HG03060 (cell line): ENCODE data around the gene EIF1B.
"Not testable (repeated sequence)": the region's sequence is repeated elsewhere in the genome, so short reads cannot be mapped to it uniquely, and the experiment has no call there.

Experiments
- ATAC-seq: cut with Tn5 transposase; IDR thresholded peaks from one replicate; pipeline ENCODE4 v1.9.1; 2021; ENCODE audit warnings: low read depth, moderate number of reproducible peaks; ENCODE audit not compliant: unreplicated experiment

The EIF1B gene

GRCh38 chr3:40309418-40309924 is at the start of gene EIF1B:
TSS of gene EIF1B (plus strand) at chr3:40309707. CDS start at chr3:40309942, 235 bp downstream.
- ATAC-seq = peak; percentile 95

- no peak for ATAC-seq
Observed at GRCh38 chr3:40262331-40262730, 47.2 kb upstream of the EIF1B start.

- ATAC-seq = no peak
Observed at GRCh38 chr3:40264451-40264850, 45.1 kb upstream of the EIF1B start.

GRCh38 chr3:40265181-40265580 is 44.3 kb upstream of the EIF1B start:
- ATAC-seq = no peak

- no peak for ATAC-seq
Observed at GRCh38 chr3:40267937-40268724, 41.4 kb upstream of the EIF1B start.

GRCh38 chr3:40268802-40269524 is 40.5 kb upstream of the EIF1B start:
- no peak for ATAC-seq

GRCh38 chr3:40278791-40279190 is 30.7 kb upstream of the EIF1B start:
- ATAC-seq = no peak

GRCh38 chr3:40281995-40282394 is 27.5 kb upstream of the EIF1B start:
- ATAC-seq = no peak

GRCh38 chr3:40283057-40283456 is 26.4 kb upstream of the EIF1B start:
- ATAC-seq = not testable (repeated sequence)

- ATAC-seq = no peak
Observed at GRCh38 chr3:40287248-40287647, 22.3 kb upstream of the EIF1B start.

GRCh38 chr3:40290396-40290795 is 19.1 kb upstream of the EIF1B start:
- ATAC-seq = no peak

- ATAC-seq = no peak
Observed at GRCh38 chr3:40291471-40291870, 18.0 kb upstream of the EIF1B start.

- no peak for ATAC-seq
Observed at GRCh38 chr3:40292637-40293349, 16.7 kb upstream of the EIF1B start.

- no peak for ATAC-seq
Observed at GRCh38 chr3:40294434-40294833, 15.1 kb upstream of the EIF1B start.

- no peak for ATAC-seq
Observed at GRCh38 chr3:40298075-40298474, 11.4 kb upstream of the EIF1B start.

- no peak for ATAC-seq
Observed at GRCh38 chr3:40299130-40299720, 10.3 kb upstream of the EIF1B start.

GRCh38 chr3:40299721-40300335 is 9.7 kb upstream of the EIF1B start:
- ATAC-seq = no peak

GRCh38 chr3:40302784-40303183 is 6.7 kb upstream of the EIF1B start:
- no peak for ATAC-seq

GRCh38 chr3:40304352-40304751 is 5.2 kb upstream of the EIF1B start:
- no peak for ATAC-seq

- ATAC-seq = no peak
Observed at GRCh38 chr3:40306336-40306735, 3.2 kb upstream of the EIF1B start.
